HG02943 (cell line): Measurements from ENCODE around the gene PHC2.

Experiments
- ATAC-seq: cut with Tn5 transposase; IDR thresholded peaks from one replicate; pipeline ENCODE4 v1.9.1; 2021; ENCODE audit warnings: mild to moderate bottlenecking, low read depth, moderate library complexity; ENCODE audit not compliant: unreplicated experiment

Gene PHC2

GRCh38 chr1:33455539-33456501 lies 24.9 kb upstream of the PHC2 start:
- ATAC-seq, result no peak

GRCh38 chr1:33454646-33455282 lies 23.9 kb upstream of the PHC2 start:
- ATAC-seq, result no peak

GRCh38 chr1:33446590-33446989 lies 15.7 kb upstream of the PHC2 start:
- no peak for ATAC-seq

- ATAC-seq, result no peak
Observed at GRCh38 chr1:33445108-33445507, 14.2 kb upstream of the PHC2 start.

GRCh38 chr1:33443705-33444180 lies 12.8 kb upstream of the PHC2 start:
- ATAC-seq, result no peak

GRCh38 chr1:33443080-33443704 lies 12.3 kb upstream of the PHC2 start:
- no peak for ATAC-seq

- ATAC-seq, result no peak
Observed at GRCh38 chr1:33442141-33442540, 11.2 kb upstream of the PHC2 start.

GRCh38 chr1:33441088-33441745 lies 10.3 kb upstream of the PHC2 start:
- ATAC-seq, result no peak

GRCh38 chr1:33439662-33440061 lies 8.8 kb upstream of the PHC2 start:
- no peak for ATAC-seq

- ATAC-seq, result no peak
Observed at GRCh38 chr1:33438364-33439160, 7.7 kb upstream of the PHC2 start.

GRCh38 chr1:33436557-33437285 lies 5.8 kb upstream of the PHC2 start:
- no peak for ATAC-seq

- ATAC-seq, result no peak
Observed at GRCh38 chr1:33435096-33435820, 4.4 kb upstream of the PHC2 start.

GRCh38 chr1:33434363-33434750 lies 3.5 kb upstream of the PHC2 start:
- ATAC-seq, result no peak

- no peak for ATAC-seq
Observed at GRCh38 chr1:33433509-33434362, 2.8 kb upstream of the PHC2 start.

GRCh38 chr1:33429856-33430691 lies 821 bp downstream of the PHC2 start:
- peak; percentile 12 for ATAC-seq

- ATAC-seq, result no peak
Observed at GRCh38 chr1:33429332-33429731, 1.6 kb downstream of the PHC2 start.

- no peak for ATAC-seq
Observed at GRCh38 chr1:33428661-33429060, 2.2 kb downstream of the PHC2 start.
